Measurements from ENCODE around the gene CDK5RAP1.

CDK5RAP1 gene

GRCh38 chr20:33352258-33353012 is 48.9 kb downstream of the CDK5RAP1 start:
- no peak for DNase-seq (ENCODE audit: low read depth)
- no peak overlapping the region for H3K4me3 ChIP-seq (ENCODE audit: low read length)
- no peak for TF ChIP-seq CTCF (conservative IDR thresholded peaks at IDR 0.05; ENCODE audit: low read depth, low read length)

GRCh38 chr20:33351696-33352095 is 49.6 kb downstream of the CDK5RAP1 start:
- no peak for DNase-seq (ENCODE audit: low read depth)
- TF ChIP-seq CTCF (conservative IDR thresholded peaks at IDR 0.05; ENCODE audit: low read depth, low read length): no peak
- no peak overlapping the region for H3K4me3 ChIP-seq (ENCODE audit: low read length)

GRCh38 chr20:33349493-33349892 is 51.8 kb downstream of the CDK5RAP1 start:
- TF ChIP-seq CTCF (conservative IDR thresholded peaks at IDR 0.05; ENCODE audit: low read depth, low read length): no peak
- H3K4me3 ChIP-seq (ENCODE audit: low read length): no peak overlapping the region
- DNase-seq (ENCODE audit: low read depth): no peak

- no peak overlapping the region for H3K4me3 ChIP-seq (ENCODE audit: low read length)
- no peak for TF ChIP-seq CTCF (conservative IDR thresholded peaks at IDR 0.05; ENCODE audit: low read depth, low read length)
- DNase-seq (ENCODE audit: low read depth): no peak
Observed at GRCh38 chr20:33348136-33348937, 53.0 kb downstream of the CDK5RAP1 start.

GRCh38 chr20:33345342-33345741 is 56.0 kb downstream of the CDK5RAP1 start:
- no peak for TF ChIP-seq CTCF (conservative IDR thresholded peaks at IDR 0.05; ENCODE audit: low read depth, low read length)
- no peak for DNase-seq (ENCODE audit: low read depth)
- no peak overlapping the region for H3K4me3 ChIP-seq (ENCODE audit: low read length)

GRCh38 chr20:33343521-33343920 is 57.8 kb downstream of the CDK5RAP1 start:
- H3K4me3 ChIP-seq (ENCODE audit: low read length): no peak overlapping the region
- no peak for TF ChIP-seq CTCF (conservative IDR thresholded peaks at IDR 0.05; ENCODE audit: low read depth, low read length)
- DNase-seq (ENCODE audit: low read depth): no peak
